CD4-positive, alpha-beta T cell (primary cell): ENCODE measurements around the gene NRIP1. TPM values are rescaled to one million over a fixed set of nuclear protein-coding genes. Genes with fewer than 3 reads are reported as not detected.

ENCODE experiments used
- ATAC-seq: fragments of 200-7000 bp; cut with Tn5 transposase; one replicate; pipeline ENCODE4 v1.10.0; 2022; ENCODE audit warnings: mild to moderate bottlenecking; ENCODE audit not compliant: poor library complexity
- CTCF ChIA-PET: fragments of 350-600 bp; sonication (Branson Sonifier 250); formaldehyde crosslinking; loops from one replicate; lab custom pipeline; 2021; ENCODE audit warnings: antibody characterized with exemption, inconsistent platforms; lab: Charles Lee
- POLR2A ChIA-PET: fragments of 350-600 bp; sonication (Branson Sonifier 250); formaldehyde crosslinking; loops from one replicate; lab custom pipeline; 2021; ENCODE audit warnings: antibody characterized with exemption, inconsistent platforms; lab: Charles Lee
- DNase-seq, 14 experiments: peaks; one replicate each; pipeline ENCODE4 v3.0.0-alpha.2; 2013 to 2020; ENCODE audit warnings: mixed read lengths in 2 of 14
- H3K27ac ChIP-seq, 2 donors: one replicate each; pipeline versions ENCODE4 v1.5.1 to v1.7.0; 2013; ENCODE audit warnings: low read length in 2 of 2, low read depth in 1 of 2, mild to moderate bottlenecking in 1 of 2
- H3K27me3 ChIP-seq, 2 experiments: 1 replicate in 1 of 2; 2 replicates in 1 of 2; pipeline versions ENCODE4 v1.6.1 to v1.7.0; 2013; ENCODE audit warnings: low read length in 2 of 2, control low read depth in 1 of 2, mild to moderate bottlenecking in 1 of 2, moderate library complexity in 1 of 2; ENCODE audit not compliant: insufficient read depth in 2 of 2, control insufficient read depth in 1 of 2
- H3K36me3 ChIP-seq: one replicate; pipeline ENCODE4 v1.6.1; 2013; ENCODE audit warnings: low read length, control low read depth; ENCODE audit not compliant: insufficient read depth
- H3K4me1 ChIP-seq: one replicate; pipeline ENCODE4 v1.6.1; 2013; ENCODE audit warnings: low read length, control low read depth; ENCODE audit not compliant: insufficient read depth
- H3K4me3 ChIP-seq: one replicate; pipeline ENCODE4 v1.5.1; 2013; ENCODE audit warnings: mild to moderate bottlenecking, low read length, moderate library complexity
- H3K9me3 ChIP-seq, 2 experiments: 1 replicate in 1 of 2; 2 replicates in 1 of 2; pipeline versions ENCODE4 v1.6.1 to v1.7.0; 2013; ENCODE audit warnings: low read length in 2 of 2, mild to moderate bottlenecking in 2 of 2, control low read depth in 1 of 2, moderate library complexity in 1 of 2; ENCODE audit not compliant: control insufficient read depth in 1 of 2, insufficient read depth in 1 of 2
- H3K27ac Mint-ChIP-seq: one replicate; pipeline ENCODE4 v1.8.0; 2020; ENCODE audit warnings: mixed read lengths
- H3K27me3 Mint-ChIP-seq: one replicate; pipeline ENCODE4 v1.8.0; 2021; ENCODE audit warnings: mixed read lengths
- H3K36me3 Mint-ChIP-seq: one replicate; pipeline ENCODE4 v1.8.0; 2021; ENCODE audit warnings: low read depth, mixed read lengths
- H3K4me1 Mint-ChIP-seq: one replicate; pipeline ENCODE4 v1.8.0; 2021; ENCODE audit warnings: low read depth, mixed read lengths
- H3K4me3 Mint-ChIP-seq: one replicate; pipeline ENCODE4 v1.8.0; 2020; ENCODE audit warnings: mild to moderate bottlenecking, mixed read lengths
- H3K9me3 Mint-ChIP-seq: one replicate; pipeline ENCODE4 v1.8.0; 2020; ENCODE audit warnings: mixed read lengths
- intact Hi-C, 2 experiments: fragments of 100-400 bp; cut with DNase I in 1 of 2; cut with micrococcal nuclease in 1 of 2; formaldehyde crosslinking; loops; one replicate each; pipeline versions ENCODE4 v1.15.1 to v1.9.0; 2023 to 2025; cut with DNase I, micrococcal nuclease
- total RNA-seq, 174 experiments: library from RNA in 2 of 174; stranded (reverse) in 2 of 174; gene quantifications; one replicate each; pipeline ENCODE4 v1.2.3 and lab custom pipeline; 2021 to 2026
- TF ChIP-seq, protein P1 (sequence below): fragments of 200-600 bp; IDR thresholded peaks from one replicate; pipeline ENCODE4 v1.8.0; 2022; ENCODE audit warnings: antibody characterized with exemption, mild to moderate bottlenecking

The NRIP1 gene
- total RNA-seq, 2 experiments from 2014 or later: 41.6 to 50.1 TPM

- H3K27ac Mint-ChIP-seq: no peak overlapping the region
- no peaks in the 10 kb centered on the region for H3K9me3 Mint-ChIP-seq
- Histone ChIP-seq H3K36me3 (no peaks in the 10 kb centered on the region), H3K27me3 (no peaks in the 10 kb centered on the region), H3K4me3 (no peak overlapping the region), H3K4me1 (no peaks in the 10 kb centered on the region), H3K27ac (no peak overlapping the region), H3K9me3 (no peaks in the 10 kb centered on the region)
- CTCF ChIA-PET: no interaction called here
- ATAC-seq: no peak
- peaks cover 14% of the 10 kb centered on the region for H3K4me1 Mint-ChIP-seq
- no peaks in the 10 kb centered on the region for H3K27me3 Mint-ChIP-seq
- H3K4me3 Mint-ChIP-seq: no peak overlapping the region
- H3K36me3 Mint-ChIP-seq: no peaks in the 10 kb centered on the region
- intact Hi-C loops: no loop called here
- TF ChIP-seq, protein P1, sequence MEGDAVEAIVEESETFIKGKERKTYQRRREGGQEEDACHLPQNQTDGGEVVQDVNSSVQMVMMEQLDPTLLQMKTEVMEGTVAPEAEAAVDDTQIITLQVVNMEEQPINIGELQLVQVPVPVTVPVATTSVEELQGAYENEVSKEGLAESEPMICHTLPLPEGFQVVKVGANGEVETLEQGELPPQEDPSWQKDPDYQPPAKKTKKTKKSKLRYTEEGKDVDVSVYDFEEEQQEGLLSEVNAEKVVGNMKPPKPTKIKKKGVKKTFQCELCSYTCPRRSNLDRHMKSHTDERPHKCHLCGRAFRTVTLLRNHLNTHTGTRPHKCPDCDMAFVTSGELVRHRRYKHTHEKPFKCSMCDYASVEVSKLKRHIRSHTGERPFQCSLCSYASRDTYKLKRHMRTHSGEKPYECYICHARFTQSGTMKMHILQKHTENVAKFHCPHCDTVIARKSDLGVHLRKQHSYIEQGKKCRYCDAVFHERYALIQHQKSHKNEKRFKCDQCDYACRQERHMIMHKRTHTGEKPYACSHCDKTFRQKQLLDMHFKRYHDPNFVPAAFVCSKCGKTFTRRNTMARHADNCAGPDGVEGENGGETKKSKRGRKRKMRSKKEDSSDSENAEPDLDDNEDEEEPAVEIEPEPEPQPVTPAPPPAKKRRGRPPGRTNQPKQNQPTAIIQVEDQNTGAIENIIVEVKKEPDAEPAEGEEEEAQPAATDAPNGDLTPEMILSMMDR: no peak
- POLR2A ChIA-PET: no interaction called here
- no peak for DNase-seq
Observed at GRCh38 chr21:14998336-14998735, 66.5 kb downstream of the NRIP1 start.

GRCh38 chr21:14995695-14996490, 68.9 kb downstream of the NRIP1 start:
- Histone ChIP-seq H3K4me1 (no peaks in the 10 kb centered on the region), H3K9me3 (no peaks in the 10 kb centered on the region), H3K27me3 (no peaks in the 10 kb centered on the region), H3K4me3 (no peak overlapping the region), H3K27ac (no peak overlapping the region), H3K36me3 (no peaks in the 10 kb centered on the region)
- Mint-ChIP-seq H3K27me3 (no peaks in the 10 kb centered on the region), H3K4me1 (peaks cover 14% of the 10 kb centered on the region), H3K4me3 (no peak overlapping the region), H3K9me3 (no peaks in the 10 kb centered on the region), H3K36me3 (peaks cover 15% of the 10 kb centered on the region), H3K27ac (no peak overlapping the region)
- TF ChIP-seq, protein P1: no peak
- intact Hi-C loops: no loop called here
- ATAC-seq (no peak), DNase-seq (no peak)
- ChIA-PET CTCF (no interaction called here), POLR2A (interaction anchor here (1.1 kb wide), 1 partner anchor 37 kb away, joined by 3 read pairs; no protein-coding TSS in a partner anchor)

DNA sequence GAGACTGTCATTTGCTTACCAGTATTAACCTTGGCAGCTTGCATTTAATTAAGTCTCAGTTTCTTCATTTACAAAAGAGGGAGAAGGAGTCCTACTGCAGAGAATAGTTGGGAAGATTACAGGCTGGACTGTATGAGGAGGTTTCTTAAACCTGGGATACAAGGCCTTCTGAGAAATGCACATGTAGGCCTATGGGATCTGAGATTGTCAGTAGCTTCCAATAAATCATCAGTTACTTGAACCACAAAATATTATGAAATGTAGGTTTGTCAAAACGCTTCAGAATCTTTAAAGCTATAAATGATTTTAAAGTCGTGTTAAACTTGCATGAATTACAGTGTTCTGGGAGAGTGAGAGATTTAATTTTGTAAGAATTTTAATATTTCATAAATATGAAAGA, 69.6 kb downstream of the NRIP1 start:
- H3K27ac Mint-ChIP-seq: no peak overlapping the region
- TF ChIP-seq, protein P1: no peak
- H3K27me3 ChIP-seq: no peaks in the 10 kb centered on the region
- no peaks in the 10 kb centered on the region for H3K36me3 ChIP-seq
- H3K4me1 ChIP-seq: no peaks in the 10 kb centered on the region
- POLR2A ChIA-PET: interaction anchor here (1.1 kb wide), 1 partner anchor 37 kb away, joined by 3 read pairs; no protein-coding TSS in a partner anchor
- no peak overlapping the region for H3K4me3 Mint-ChIP-seq
- no peak overlapping the region for H3K4me3 ChIP-seq
- peaks cover 20% of the 10 kb centered on the region for H3K36me3 Mint-ChIP-seq
- no peak for DNase-seq
- CTCF ChIA-PET: no interaction called here
- no peaks in the 10 kb centered on the region for H3K9me3 Mint-ChIP-seq
- no peak overlapping the region for H3K27ac ChIP-seq
- H3K27me3 Mint-ChIP-seq: no peaks in the 10 kb centered on the region
- no peaks in the 10 kb centered on the region for H3K9me3 ChIP-seq
- H3K4me1 Mint-ChIP-seq: peaks cover 19% of the 10 kb centered on the region
- intact Hi-C loops: no loop called here
- no peak for ATAC-seq
